Transverse colon (tissue), 4 donors: ENCODE results near the gene C5orf46. TPM values are rescaled to one million over a fixed set of nuclear protein-coding genes. Genes with fewer than 3 reads are reported as not detected.
A peak's percentile ranks its signal among the peaks of the same experiment; 100 is the strongest.

Source experiments
- DNase-seq: peaks from one replicate; pipeline ENCODE4 v3.0.0-alpha.2; 2019
- H3K27ac ChIP-seq, 4 donors: fragments of 200-600 bp; sonication (generic); 2 replicates each; pipeline ENCODE4 v1.5.1; 2016 to 2018; ENCODE audit warnings: inconsistent platforms in 4 of 4
- H3K27me3 ChIP-seq: fragments of 200-600 bp; sonication (generic); 2 replicates; pipeline ENCODE4 v1.5.1; 2017; ENCODE audit warnings: inconsistent platforms
- H3K36me3 ChIP-seq, 4 donors: fragments of 200-600 bp; sonication (generic); 2 replicates each; pipeline ENCODE4 v1.5.1; 2017 to 2019; ENCODE audit warnings: inconsistent platforms in 4 of 4
- H3K4me1 ChIP-seq, 4 donors: fragments of 200-600 bp; sonication (generic); 2 replicates each; pipeline ENCODE4 v1.5.1; 2017 to 2020; ENCODE audit warnings: inconsistent platforms in 4 of 4
- H3K4me3 ChIP-seq, 4 donors: fragments of 200-600 bp; sonication (generic); 1 replicate in 1 of 4; 2 replicates in 3 of 4; pipeline versions ENCODE4 v1.5.1 to v1.6.1; 2017 to 2019; ENCODE audit warnings: inconsistent platforms in 4 of 4
- H3K9me3 ChIP-seq, 2 donors: fragments of 200-600 bp; sonication (generic); 2 replicates each; pipeline ENCODE4 v1.5.1; 2017 to 2019; ENCODE audit warnings: inconsistent platforms in 2 of 2
- CTCF ChIP-seq, 5 experiments: fragments of 200-600 bp in 3 of 5; fragments of 450-650 bp in 2 of 5; sonication (generic) in 3 of 5; IDR thresholded peaks; 1 replicate in 2 of 5; 2 replicates in 3 of 5; pipeline ENCODE4 v1.5.1; 2016 to 2017; ENCODE audit warnings: antibody characterized with exemption in 5 of 5, inconsistent platforms in 3 of 5, mild to moderate bottlenecking in 2 of 5, moderate library complexity in 1 of 5
- EP300 ChIP-seq: sonication (generic); formaldehyde crosslinking; IDR thresholded peaks from one replicate; pipeline ENCODE4 v1.6.1; 2017; ENCODE audit warnings: antibody characterized with exemption, low read depth
- POLR2A ChIP-seq: fragments of 450-650 bp; IDR thresholded peaks from one replicate; pipeline ENCODE4 v1.6.1; 2016; ENCODE audit warnings: antibody characterized with exemption, mild to moderate bottlenecking, moderate library complexity
- POLR2AphosphoS5 ChIP-seq, 3 donors: sonication (generic); formaldehyde crosslinking; IDR thresholded peaks; one replicate each; pipeline ENCODE4 v1.6.1; 2016; ENCODE audit warnings: antibody characterized with exemption in 3 of 3
- WGBS, 2 donors: methylation state at CpG; one replicate each; pipeline ENCODE4 v1.1.5; 2018; ENCODE audit warnings: low coverage in 1 of 2; 5-methylcytosine and 5-hydroxymethylcytosine counted together
- in situ Hi-C, 4 donors: fragments of 200-750 bp; cut with MboI; loops; one replicate each; pipeline versions ENCODE4 v1.15.0 to v1.15.1; 2017; ENCODE audit warnings: low sequenced_read_pairs in 3 of 4, low pct_ligation_motif_present in 1 of 4, low pct_unique_long_range_greater_than_20kb in 1 of 4
- intact Hi-C: fragments of 100-400 bp; cut with DNase I; formaldehyde crosslinking; loops from one replicate; pipeline ENCODE4 v1.15.1; 2023; ENCODE audit warnings: low total_unique reads
- total RNA-seq, 4 donors: library from RNA; depleted of rRNA; stranded (reverse); fragments of >200 nt; gene quantifications; one replicate each; pipeline ENCODE4 v1.1.0, GENCODE V29; 2016

Gene C5orf46
- total RNA-seq, 4 donors from 2014 or later: not detected

DNA sequence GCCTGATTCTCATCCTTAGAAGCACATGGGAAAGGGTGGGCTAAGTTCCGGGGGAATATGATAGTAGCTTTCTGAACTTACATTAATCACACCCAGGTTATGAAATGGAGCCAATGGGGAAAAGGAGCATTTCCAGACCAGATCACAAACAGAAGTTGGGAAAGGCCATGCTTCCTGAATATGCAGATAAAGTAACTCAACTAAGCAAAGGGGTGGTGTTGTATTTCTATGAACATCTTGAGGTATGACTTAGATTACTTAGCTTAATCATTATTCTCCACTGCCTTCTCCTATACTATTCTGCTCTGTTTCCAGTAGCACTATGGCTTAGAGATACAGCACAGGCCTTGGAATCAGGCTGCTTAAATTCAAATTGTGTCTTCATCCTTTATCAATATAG, 10.5 kb downstream of the C5orf46 start:
- TF ChIP-seq EP300 (no peak), POLR2A (no peak), POLR2AphosphoS5 (IDR thresholded peaks at IDR 0.05) (no peak), CTCF (IDR thresholded peaks at IDR 0.05) (no peak)
- no peaks in the 10 kb centered on the region for H3K9me3 ChIP-seq
- WGBS, 2 donors: 81 to 100% methylated on average over 1 of the region's 1 CpG
- H3K27ac ChIP-seq: no peak overlapping the region
- no peak for DNase-seq
- H3K36me3 ChIP-seq: no peaks in the 10 kb centered on the region
- H3K27me3 ChIP-seq: no peaks in the 10 kb centered on the region
- in situ Hi-C loops (no loop called here), intact Hi-C loops (no loop called here)
- H3K4me3 ChIP-seq: no peak overlapping the region
- H3K4me1 ChIP-seq: peaks cover 0 to 5% (median 2%) of the 10 kb centered on the region in 4 donors

GRCh38 chr5:147893820-147894219, 12.5 kb downstream of the C5orf46 start:
- H3K36me3 ChIP-seq: no peaks in the 10 kb centered on the region
- WGBS, 2 donors: 44% methylated on average over 2 of the region's 2 CpGs
- no peak for DNase-seq
- TF ChIP-seq EP300 (no peak), POLR2A (no peak), CTCF (IDR thresholded peaks at IDR 0.05) (no peak), POLR2AphosphoS5 (IDR thresholded peaks at IDR 0.05) (no peak)
- H3K27me3 ChIP-seq: no peaks in the 10 kb centered on the region
- H3K4me1 ChIP-seq: peaks cover 0 to 5% (median 2%) of the 10 kb centered on the region in 4 donors
- intact Hi-C loops (no loop called here), in situ Hi-C loops (no loop called here)
- no peak overlapping the region for H3K27ac ChIP-seq
- H3K4me3 ChIP-seq: no peak overlapping the region
- no peaks in the 10 kb centered on the region for H3K9me3 ChIP-seq

- DNase-seq: peak; percentile 55
- H3K36me3 ChIP-seq: no peaks in the 10 kb centered on the region
- WGBS, 2 donors: 36 to 38% methylated on average over 3 of the region's 3 CpGs
- no peak overlapping the region for H3K4me3 ChIP-seq
- H3K4me1 ChIP-seq: peaks cover 0 to 5% (median 2%) of the 10 kb centered on the region in 4 donors
- intact Hi-C loops: no loop called here
- TF ChIP-seq EP300: no peak
- no peak for TF ChIP-seq CTCF (IDR thresholded peaks at IDR 0.05)
- no peak for TF ChIP-seq POLR2AphosphoS5 (IDR thresholded peaks at IDR 0.05)
- no peaks in the 10 kb centered on the region for H3K27me3 ChIP-seq
- H3K9me3 ChIP-seq: no peaks in the 10 kb centered on the region
- H3K27ac ChIP-seq: no peak overlapping the region
- in situ Hi-C loops: no loop called here
Observed at GRCh38 chr5:147892696-147893296, 13.5 kb downstream of the C5orf46 start.

- Histone ChIP-seq H3K9me3 (no peaks in the 10 kb centered on the region), H3K4me1 (peaks cover 0 to 4% (median 2%) of the 10 kb centered on the region in 4 donors), H3K27ac (no peak overlapping the region), H3K4me3 (no peak overlapping the region), H3K27me3 (no peaks in the 10 kb centered on the region), H3K36me3 (no peaks in the 10 kb centered on the region)
- TF ChIP-seq POLR2A: no peak
- TF ChIP-seq EP300: no peak
- no peak for TF ChIP-seq POLR2AphosphoS5 (IDR thresholded peaks at IDR 0.05)
- TF ChIP-seq CTCF (IDR thresholded peaks at IDR 0.05): no peak
- no peak for DNase-seq
- 38 to 65% methylated on average over 2 of the region's 2 CpGs for WGBS, 2 donors
- intact Hi-C loops: no loop called here
- in situ Hi-C loops: loop anchor here in 1 of 4 donors (10.0 kb wide), 1 partner anchor 47 kb away; no protein-coding TSS in a partner anchor
Observed at GRCh38 chr5:147887930-147888329, 18.4 kb downstream of the C5orf46 start.
